NCI-H2171 treated with DMSO at 0.1 percent for 48 hours (cell line): Measurements from ENCODE around the gene MINAR1.
"Not testable (repeated sequence)": the region's sequence is repeated elsewhere in the genome, so short reads cannot be mapped to it uniquely, and the experiment has no call there.

ENCODE experiments used
- DNase-seq: peaks from one replicate; lab custom pipeline; 2025; lab: John Stamatoyannopoulos, UW

The MINAR1 gene

GRCh38 chr15:79431636-79432344 is at the start of gene MINAR1:
Gene MINAR1 (plus strand): TSS chr15:79432336. CDS start chr15:79456148, 23,812 bp downstream.
- DNase-seq: peak; percentile 43

GRCh38 chr15:79394231-79394630 is 37.9 kb upstream of the MINAR1 start:
- no peak for DNase-seq

- no peak for DNase-seq
These were observed 35.3 kb upstream of the MINAR1 start for GRCh38 chr15:79396850-79397249.

- no peak for DNase-seq
These were observed 34.7 kb upstream of the MINAR1 start for GRCh38 chr15:79397269-79397910.

- no peak for DNase-seq
These were observed 32.5 kb upstream of the MINAR1 start for GRCh38 chr15:79399606-79400005.

GRCh38 chr15:79400650-79401049 is 31.5 kb upstream of the MINAR1 start:
- no peak for DNase-seq

GRCh38 chr15:79401301-79401700 is 30.8 kb upstream of the MINAR1 start:
- no peak for DNase-seq

GRCh38 chr15:79402136-79402535 is 30.0 kb upstream of the MINAR1 start:
- DNase-seq: no peak

GRCh38 chr15:79403501-79403900 is 28.6 kb upstream of the MINAR1 start:
- DNase-seq: no peak

- DNase-seq: no peak
These were observed 25.9 kb upstream of the MINAR1 start for GRCh38 chr15:79406210-79406609.

- no peak for DNase-seq
These were observed 24.1 kb upstream of the MINAR1 start for GRCh38 chr15:79408041-79408440.

- no peak for DNase-seq
These were observed 21.9 kb upstream of the MINAR1 start for GRCh38 chr15:79410237-79410636.

- no peak for DNase-seq
These were observed 20.1 kb upstream of the MINAR1 start for GRCh38 chr15:79412010-79412409.

- DNase-seq: no peak
These were observed 19.7 kb upstream of the MINAR1 start for GRCh38 chr15:79412429-79412828.

- no peak for DNase-seq
These were observed 15.3 kb upstream of the MINAR1 start for GRCh38 chr15:79416876-79417275.

GRCh38 chr15:79418693-79419279 is 13.3 kb upstream of the MINAR1 start:
- DNase-seq: no peak

- no peak for DNase-seq
These were observed 6.4 kb upstream of the MINAR1 start for GRCh38 chr15:79425591-79426295.

GRCh38 chr15:79426899-79427298 is 5.2 kb upstream of the MINAR1 start:
- not testable (repeated sequence) for DNase-seq

- DNase-seq: no peak
These were observed 4.1 kb upstream of the MINAR1 start for GRCh38 chr15:79427781-79428598.

- DNase-seq: peak; percentile 39
These were observed 1.1 kb upstream of the MINAR1 start for GRCh38 chr15:79430901-79431635.
